SHP77 (cell line): ENCODE data around the gene CHKB.

Experiments
- DNase-seq, 2 experiments: peaks; one replicate each; lab custom pipeline; 2025; lab: John Stamatoyannopoulos, UW

The CHKB gene

DNA sequence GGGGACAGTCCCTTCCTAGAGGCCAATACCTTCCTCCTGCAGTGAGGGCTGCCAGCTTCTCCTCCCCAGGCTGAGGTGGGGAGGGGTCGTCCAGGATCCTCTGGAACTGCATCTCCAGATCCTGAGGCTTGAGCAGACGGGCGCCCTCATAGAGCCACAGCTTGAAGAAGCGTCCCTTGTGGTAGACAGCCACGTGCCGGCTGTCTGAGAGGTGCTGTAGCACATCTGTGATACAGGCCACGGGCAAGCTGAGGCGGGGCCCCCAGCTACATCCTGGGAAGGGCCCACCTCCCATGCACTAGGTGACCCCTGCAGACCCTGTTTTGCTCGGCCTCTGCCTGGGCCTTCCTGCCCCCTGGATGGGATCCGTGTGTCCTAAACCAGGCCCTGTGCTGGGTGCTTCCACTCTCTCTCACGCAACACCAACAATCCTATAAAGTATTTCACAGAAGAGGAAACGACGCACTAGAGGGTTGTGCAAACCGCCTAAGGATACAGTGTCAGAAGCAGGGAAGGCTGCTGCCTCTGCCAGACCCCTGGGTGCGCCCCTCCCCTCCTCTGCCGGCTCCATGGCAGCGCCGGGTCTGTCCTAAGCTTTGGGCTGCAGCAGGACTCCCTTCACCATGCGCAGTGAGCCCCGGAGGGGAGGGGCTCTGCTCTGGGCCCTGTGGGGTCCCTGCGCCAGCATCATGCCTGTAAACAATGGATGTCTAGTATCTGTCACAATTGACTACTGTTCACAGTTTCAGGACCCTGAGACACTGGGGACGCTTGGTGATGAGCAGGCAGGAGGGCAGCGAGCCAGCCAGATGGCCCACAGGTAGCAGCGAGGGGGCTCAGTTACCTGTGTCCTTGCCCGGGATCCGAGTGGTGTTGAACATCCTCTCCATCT, 8.9 kb downstream of the CHKB start:
- DNase-seq: no peak

- no peak for DNase-seq
These were observed 9.7 kb downstream of the CHKB start for GRCh38 chr22:50572965-50573364.

DNA sequence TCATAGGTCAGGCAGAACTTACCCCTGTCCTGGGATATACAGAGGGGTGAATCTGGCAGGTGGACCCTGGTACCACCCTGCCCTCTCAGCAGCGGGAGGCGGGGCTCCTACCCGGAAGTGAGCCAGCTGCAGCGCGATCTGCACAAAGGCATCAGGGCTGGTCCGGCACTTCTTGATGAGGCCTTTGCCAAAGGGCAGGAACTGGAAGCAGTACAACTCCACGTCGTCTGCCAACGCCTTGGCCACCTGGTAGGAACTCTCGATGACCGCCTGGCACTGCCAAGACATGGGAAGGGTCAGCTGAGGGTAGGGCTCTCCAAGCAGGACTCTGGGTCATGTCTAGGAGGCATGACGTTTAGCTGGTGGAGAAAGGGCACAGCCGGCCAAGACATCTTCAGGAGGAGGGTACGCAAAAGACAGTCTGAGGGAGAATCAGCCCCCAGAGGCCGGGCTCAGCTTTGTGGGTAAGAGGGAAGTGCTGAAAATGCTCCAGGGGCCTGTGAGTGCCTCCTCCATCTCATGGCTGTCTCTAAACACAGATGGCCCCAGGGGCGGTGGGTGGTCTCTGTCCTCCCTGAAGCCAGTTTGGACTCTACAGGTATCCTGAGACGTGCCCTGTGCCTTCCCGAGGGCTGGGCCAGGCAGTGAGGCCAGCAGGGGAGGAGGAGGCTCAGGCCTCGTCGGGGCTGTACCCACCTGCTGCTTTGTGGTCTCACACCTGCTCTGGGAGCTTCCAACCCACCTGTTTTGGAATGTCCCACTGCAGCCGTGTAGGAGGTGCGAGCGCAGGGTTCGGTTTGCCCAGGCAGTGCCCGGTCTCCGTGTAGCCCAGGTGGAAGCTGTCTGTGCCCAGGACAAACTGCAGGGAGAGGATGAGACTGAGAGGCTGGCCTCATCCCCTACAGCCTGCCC, 11.1 kb downstream of the CHKB start:
- no peak for DNase-seq

DNA sequence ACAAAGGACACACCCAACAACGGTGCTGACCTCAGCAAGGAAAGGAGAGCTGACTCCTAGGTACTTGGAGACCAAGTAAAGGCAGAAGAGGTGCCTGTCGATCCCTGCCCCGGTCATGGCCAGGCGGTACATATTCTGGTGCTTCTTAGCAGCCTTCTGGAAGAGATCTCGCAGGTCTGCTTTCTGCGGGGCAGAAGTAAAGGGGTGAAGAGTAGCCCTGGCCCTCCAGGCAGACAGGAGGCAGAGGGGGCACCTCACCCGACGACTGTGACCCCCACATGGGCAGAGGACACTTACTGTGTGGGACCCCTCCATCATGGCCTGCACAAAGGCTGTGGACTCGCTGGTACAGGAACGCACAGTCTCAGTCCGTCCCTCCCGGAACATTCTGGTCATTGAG, 11.8 kb downstream of the CHKB start:
- DNase-seq: no peak

DNA sequence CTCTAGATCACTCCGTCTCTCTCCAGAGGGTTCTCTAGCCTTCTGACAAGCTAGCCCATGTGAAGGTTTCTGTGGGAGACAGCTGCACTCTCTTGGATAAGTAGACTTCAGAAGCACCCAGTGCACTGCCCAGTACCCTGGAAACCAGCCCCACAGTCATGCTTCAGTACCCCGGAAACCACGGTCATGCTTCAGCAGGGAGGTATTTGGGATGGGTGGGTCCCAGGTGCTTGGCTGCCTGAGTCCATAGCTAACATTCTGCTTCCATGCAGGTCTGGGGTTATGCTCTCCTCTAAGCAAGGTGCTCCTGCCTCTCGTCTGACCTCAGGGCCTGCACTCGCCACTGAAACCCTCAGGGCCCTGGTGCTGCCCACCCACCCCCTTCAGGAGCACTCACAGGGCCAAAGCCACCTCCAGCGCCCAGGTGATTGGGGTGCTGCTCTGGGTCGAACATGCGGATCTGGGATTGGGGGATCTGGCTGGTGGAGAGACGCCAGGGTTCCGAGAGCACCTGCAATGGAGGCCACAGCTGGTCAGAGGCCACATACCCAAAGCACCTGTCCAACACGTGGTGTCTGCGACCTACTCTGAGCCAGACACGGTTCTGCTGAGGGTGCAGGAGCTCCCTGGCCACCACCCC, 12.6 kb downstream of the CHKB start:
- DNase-seq: no peak

DNA sequence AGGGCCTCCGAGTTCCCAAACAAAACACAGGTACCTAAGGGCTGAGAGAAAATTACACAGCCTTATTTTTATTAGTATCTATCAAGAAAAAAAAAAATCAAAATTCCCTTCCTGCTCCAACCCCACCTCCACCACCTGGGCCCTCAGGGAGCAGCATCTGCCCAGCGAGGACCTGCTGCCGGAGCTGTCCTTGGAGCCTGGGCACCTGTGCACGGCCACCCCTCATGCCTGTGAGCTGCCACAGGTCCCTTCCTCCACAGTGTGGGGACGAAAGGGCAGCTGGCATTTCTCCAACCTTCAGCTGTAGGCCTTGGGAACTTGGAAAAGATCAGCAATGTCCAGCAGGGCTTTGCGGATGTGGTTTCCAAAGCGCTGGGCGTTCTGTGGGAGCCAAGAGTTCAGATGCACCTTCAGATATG, 13.6 kb downstream of the CHKB start:
- no peak for DNase-seq

- DNase-seq: peak; percentile 12 to 36
These were observed 14.0 kb downstream of the CHKB start for GRCh38 chr22:50568626-50569025.

- DNase-seq: no peak
These were observed 14.9 kb downstream of the CHKB start for GRCh38 chr22:50567721-50568252.

DNA sequence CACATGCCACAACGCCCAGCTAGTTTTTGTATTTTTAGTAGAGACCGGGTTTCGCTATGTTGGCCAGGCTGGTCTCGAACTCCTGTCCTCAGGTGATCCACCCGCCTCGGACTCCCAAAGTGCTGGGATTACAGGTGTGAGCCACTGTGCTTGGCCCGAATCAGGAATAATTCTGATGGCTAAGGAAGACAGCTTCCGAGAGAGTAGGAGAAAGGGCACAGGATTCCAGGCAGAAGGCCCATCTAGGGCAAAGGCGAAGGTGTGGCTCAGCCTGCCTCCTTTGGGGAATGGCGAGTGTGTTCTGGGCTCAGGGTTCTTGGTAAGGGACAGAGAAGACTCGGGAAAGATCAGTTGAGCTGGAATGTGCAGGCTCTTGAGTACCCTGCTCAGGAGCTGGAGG, 18.4 kb downstream of the CHKB start:
- no peak for DNase-seq

- no peak for DNase-seq
These were observed 19.1 kb downstream of the CHKB start for GRCh38 chr22:50563413-50564160.

GRCh38 chr22:50562523-50563412, 19.9 kb downstream of the CHKB start, which contains the start of gene SYCE3:
TSS of gene SYCE3 (minus strand) at chr22:50562919. CDS start at chr22:50556405, 6,514 bp downstream.
- peak; percentile 96 to 98 for DNase-seq

DNA sequence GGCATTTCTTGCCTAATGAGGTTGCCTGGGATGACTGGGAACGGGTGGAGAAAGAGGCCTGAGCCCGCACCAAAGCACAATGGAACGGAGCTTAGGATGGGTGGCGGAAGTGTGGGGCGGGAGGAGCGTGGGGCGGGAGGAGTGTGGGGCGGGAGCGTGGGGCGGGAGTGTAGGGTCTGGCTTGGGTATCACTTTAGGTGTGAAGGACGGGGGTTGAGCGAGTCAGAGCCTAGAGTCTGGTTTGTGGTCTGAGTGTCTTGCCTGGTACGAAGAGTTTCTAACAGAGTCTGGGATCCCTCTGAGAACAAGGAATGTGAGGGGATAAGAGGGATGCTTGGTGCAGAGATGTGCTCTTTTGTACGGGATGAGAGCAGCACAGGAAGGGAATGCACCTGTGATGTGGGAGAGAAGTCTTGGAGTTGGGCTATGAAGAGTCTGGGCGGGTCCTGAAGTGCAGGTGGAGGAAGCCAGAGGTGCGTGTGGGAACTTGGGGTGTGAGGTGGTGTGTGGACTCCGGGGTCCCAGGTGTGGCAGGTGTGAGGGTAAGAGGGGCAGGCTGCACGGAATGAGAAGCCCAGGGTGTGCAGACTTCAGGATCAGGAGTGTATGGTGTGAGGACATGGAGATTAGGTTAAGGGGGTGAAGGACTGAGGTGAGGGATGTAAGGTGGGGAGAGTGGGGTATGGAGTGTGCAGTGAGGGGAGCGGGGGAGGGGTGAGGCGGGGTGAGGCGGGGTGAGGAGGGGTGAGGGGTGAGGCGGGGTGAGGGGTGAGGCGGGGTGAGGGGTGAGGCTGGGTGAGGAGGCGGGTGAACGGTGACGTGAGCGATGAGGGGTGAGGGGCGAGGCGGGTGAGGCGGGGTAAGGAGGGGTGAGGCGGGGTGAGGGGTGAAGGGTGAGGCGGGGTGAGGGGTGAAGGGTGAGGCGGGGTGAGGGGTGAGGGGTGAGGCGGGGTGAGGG, 21.0 kb downstream of the CHKB start:
- no peak for DNase-seq

DNA sequence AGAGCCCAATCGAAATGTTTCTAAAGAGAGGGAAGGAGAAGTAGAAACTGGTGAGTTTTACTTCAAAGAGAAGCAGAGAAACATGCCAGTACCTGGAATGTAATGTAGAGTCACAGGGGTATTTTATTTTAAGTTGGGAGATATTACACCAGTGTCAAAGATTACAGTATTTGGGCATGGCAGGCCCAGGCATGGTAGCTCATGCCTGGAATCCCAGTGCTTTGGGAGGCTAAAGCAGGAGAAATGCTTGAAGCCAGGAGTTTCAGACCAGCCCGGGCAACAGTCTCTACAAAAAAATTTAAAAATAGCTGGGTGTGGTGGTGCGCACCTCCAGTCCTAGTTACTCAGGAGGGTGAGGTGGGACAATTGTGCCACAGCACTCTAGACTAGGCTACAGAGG, 22.6 kb downstream of the CHKB start:
- no peak for DNase-seq

- DNase-seq: no peak
These were observed 25.9 kb downstream of the CHKB start for GRCh38 chr22:50556703-50557102.

- DNase-seq: no peak
These were observed 29.3 kb downstream of the CHKB start for GRCh38 chr22:50553310-50553709.

- no peak for DNase-seq
These were observed 31.4 kb downstream of the CHKB start for GRCh38 chr22:50551160-50551752.

DNA sequence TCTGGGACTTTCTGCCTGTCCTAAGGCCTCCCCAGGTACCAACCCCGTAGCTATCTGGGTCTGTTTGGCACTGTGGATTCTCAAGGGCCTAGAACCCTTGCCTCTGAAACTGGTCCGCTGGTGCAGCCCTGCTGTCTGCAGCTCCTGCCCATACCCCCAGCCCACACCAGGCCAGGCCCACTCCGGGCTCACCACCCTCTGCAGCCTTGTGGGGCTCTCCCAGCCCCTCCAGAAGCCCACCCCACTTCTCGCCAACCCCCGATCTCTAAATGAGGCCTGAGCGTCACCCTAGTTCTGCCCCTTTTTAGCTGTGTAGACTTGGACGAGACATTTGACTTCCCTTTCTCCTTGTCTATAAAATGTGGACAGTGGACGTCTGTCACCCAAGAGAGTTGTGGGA, 32.3 kb downstream of the CHKB start:
- no peak for DNase-seq

GRCh38 chr22:50548921-50549790, 33.5 kb downstream of the CHKB start:
- no peak for DNase-seq
